ENCODE results near the gene PRIMA1.

The PRIMA1 gene

DNA sequence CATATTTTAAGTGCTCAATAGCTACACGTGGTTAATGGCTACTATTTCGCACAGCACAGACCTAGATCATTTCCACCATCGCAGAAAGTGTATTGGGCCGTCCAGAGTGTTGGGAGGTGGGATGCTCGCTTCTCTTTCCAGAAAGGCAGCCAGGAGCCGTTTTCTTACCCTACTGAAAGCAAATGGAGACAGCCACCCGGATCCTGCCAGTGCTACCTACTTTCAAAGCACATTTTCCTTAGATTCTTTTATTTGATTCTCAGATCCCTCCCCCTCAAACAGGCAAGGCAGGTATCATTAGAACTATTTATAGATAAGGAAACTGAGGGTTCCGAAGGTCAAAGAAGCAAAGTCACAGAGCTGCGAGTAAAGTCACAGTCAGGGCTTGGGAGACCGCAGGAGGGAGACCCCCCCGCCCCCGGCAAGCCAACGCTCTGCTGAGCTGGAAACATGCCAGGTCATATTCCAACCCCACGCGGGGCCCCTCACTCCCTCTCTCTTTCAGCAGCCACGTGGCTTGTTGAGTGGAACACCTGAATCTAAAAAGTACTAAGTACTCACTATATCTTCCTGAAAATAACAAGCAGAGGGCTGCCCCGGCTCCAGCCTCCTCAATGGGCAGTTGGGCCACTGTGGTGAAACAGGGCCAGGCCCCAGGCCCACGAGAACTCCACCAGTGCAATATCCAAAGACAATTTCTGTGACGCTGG, 36.2 kb downstream of the PRIMA1 start:
- no peak for DNase-seq

DNA sequence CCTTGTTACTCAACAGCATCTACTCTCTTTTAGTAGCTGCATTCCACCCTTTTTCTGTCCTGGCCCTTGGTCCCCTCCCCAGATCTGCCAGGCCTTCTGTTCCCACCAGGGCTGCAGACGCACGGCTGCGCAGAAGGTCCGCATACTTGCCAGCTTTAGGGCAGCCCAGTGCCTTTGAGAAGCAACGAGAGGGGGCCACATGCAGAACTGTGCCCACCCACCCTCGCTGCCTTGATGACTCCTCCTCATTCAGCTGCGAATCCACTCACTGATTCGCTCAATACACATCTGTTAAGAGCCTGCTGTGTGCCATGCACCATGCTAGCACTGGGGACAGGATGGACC, 39.2 kb downstream of the PRIMA1 start:
- no peak for DNase-seq

DNA sequence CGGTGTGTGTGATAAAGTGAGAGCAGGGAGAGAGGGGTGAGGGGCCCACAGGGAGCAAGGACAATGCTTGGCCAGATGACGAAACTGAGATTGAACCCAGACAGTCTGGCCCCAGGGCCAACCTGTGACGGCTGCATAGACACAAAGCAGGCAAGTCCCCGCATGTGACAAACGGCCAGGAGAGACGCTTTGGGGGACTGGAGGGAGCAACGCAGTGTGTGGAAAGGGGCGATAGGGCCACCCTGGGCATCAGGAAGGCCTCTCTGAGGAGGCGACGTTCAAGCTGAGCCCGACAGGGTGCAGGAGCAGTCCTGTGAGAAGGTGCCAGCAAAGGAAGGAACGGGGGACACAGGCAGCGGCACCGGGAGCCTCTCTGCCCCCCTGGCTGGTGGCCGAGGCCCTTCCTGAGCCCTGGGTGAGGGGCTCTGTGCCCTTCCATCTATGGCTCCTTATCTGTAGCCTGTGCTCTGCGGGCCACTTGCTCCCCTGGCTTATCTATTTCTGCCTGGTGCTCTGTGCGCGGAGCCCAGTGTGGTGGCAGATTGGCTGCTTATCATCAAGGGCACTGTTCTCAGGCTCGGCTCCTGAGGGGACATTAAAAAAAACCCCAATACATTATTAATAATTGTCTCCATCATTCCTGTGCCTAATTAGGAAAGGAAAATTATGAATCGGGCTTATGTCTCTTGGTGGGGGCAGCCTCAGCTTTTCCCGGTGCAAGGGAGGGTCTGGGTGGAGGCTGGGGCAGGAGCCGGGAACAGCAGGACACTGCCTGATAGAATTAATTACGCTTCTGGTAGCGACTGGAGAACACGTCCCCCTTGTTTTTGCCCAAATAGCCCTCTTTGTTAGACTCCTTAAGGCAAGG, 39.8 kb downstream of the PRIMA1 start:
- no peak for DNase-seq

DNA sequence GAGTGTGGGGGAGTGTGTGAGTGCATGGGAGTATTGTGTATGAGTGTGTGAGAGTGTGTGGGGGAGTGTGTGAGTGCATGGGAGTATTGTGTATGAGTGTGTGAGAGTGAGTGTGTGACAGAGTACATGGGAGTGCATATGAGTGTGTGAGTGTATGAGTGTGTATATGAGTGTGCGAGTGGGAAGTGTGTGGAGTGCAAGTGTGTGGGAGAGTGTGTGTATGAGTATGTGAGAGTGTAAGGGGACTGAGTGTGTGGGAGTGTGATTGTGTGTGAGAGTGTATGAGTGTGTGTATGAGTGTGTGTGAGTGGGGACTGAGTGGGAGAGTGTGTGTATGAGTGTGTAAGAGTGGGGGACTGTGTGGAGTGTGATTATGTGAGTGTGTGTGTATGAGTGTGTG, 40.7 kb downstream of the PRIMA1 start:
- no peak for DNase-seq

DNA sequence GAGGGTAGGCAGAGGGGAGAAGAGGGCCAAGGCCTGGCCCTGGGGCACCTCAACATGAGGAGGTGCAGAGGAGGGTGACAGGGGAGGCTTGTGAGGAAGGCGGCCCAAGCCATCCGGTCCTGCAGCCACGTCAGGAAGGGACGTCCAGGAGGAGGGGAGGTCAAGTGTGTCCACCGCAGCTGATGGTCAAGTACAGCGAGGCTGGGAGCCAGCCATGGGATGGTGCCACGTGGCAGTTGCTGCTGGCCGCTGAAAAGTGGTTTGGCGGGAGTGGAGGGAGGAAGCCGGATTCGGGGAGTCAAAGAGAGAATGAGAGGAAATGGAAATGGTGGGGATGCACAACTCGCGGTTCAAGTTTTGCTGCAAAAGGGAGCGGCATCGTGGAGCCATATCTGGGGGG, 41.2 kb downstream of the PRIMA1 start:
- DNase-seq = no peak

DNA sequence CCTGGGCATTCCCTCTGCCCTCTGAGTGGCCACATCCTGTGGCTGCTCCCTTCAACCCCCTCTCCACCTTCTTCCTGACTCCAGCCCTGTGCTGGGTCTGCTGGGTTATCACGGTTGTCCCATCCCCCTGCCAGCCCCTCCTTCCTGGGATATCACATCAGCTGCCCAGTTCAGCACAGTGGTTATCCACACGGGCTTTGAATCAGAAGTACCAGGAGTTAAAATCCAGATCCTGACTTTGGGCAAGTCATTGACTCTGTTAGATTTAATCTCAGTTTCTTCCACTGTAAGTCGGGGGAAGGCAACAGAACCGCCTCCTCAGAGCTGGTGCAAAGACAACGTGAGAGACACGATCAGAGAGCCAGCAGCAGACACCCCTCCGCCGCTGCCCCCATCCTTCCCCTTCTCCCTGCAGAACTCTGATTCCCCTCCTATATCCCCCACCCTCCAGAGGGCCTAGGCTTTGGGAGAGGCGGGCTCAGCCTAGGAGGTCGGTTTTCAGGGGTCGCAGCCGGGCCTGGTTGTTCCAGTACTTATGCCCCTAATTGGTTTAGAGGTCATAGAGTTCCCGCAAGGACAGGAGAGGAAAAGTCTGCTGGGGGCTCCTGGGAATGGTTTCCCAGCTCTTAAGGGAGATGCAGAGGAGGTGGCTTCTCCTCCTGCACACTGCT, 42.5 kb downstream of the PRIMA1 start:
- DNase-seq = no peak

DNA sequence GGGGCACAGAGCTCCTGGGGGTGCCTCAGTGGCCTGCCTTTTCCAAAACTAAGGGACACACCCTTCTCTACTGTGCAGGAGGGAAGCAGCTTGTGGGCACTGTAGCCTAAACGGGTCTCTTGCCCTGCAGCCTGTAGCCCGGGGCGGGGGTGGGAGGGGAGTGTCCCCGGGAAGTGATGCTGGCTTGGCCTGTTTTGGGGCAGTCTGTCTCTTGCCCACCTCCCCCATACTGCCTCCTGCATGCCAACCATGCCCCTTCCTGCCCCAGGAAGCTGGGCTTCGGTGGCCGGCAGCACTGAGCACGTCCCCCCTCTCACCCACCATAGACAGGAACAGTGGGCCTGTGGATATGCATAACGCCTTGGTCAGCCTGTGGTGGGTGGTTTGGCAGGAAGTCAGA, 43.4 kb downstream of the PRIMA1 start:
- no peak for DNase-seq

DNA sequence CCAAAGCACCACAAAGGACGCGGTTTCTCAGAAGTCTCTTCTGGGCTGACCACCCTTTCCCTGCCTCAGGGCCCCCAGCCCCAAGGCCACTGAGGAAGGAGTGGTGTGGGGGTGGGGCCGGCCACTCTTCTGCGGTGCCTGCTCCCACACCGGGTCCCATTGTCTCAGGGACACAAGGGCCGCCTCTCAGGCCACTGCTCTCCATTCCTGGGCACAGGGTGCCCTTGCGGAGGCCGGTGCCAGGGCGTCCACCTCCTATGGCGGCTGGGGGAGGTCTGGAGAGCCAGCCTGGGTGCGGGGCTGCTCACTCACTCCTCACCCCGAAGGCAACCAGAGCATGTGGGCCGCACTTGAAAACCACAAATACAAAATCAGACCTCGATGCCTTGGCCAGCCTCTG, 44.1 kb downstream of the PRIMA1 start:
- DNase-seq = no peak

DNA sequence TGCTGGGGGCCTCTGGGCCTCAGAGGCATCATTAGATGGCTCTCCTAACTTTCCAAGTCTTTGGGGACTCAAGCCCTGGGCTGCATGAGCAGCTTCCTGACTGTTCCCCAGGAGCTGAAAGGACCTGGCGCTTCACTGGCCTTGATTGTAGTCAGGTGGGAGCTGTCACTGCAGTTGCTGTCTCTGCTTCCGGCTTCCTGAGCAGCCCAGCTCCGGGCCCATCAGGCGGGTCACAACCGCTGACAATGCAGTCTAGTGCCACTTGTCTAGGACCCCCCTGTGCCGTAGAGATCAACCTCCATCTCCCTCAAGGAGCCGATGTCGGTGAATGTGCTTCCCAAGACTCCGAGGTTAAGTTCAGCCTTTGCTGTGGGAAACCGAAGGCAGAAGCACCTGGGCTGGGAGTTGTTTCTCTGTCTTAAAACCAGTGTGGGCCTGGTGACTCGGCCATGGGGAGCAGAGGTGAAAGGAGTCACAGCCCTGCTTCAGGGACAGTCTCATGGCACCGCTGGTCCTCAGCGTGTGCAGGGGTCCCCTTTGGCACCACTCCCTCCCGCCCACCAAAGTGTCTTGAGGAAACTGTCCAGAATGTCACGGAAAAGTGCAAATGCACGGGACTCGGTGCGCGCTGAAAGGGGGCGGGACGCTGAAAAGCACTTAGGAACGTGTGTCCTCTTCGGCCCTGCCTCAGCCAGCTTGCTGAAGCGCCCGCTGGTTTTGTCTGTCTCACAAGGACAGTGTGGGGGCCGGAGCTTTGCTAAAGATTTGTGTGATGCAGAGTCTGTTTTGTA, 44.8 kb downstream of the PRIMA1 start:
- DNase-seq = no peak

DNA sequence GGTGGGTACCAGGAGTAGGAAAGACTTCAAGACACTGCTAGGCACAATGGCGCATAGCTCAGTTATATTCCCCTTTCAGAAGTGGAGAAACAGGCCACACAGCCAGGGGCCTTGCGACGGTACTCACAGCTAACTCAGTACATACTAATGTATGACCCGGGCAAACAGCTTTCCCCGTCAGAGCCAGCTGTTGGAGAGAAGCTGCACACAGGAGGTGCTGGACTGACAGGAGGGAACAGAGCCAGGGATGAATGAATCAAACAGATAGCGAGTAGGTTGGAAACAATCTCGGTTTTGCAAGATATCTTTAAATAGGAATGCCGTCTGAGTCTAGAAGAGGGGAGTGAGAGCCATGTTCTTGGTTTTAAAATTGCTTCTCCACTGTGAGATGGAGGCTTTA, 45.5 kb downstream of the PRIMA1 start:
- no peak for DNase-seq

DNA sequence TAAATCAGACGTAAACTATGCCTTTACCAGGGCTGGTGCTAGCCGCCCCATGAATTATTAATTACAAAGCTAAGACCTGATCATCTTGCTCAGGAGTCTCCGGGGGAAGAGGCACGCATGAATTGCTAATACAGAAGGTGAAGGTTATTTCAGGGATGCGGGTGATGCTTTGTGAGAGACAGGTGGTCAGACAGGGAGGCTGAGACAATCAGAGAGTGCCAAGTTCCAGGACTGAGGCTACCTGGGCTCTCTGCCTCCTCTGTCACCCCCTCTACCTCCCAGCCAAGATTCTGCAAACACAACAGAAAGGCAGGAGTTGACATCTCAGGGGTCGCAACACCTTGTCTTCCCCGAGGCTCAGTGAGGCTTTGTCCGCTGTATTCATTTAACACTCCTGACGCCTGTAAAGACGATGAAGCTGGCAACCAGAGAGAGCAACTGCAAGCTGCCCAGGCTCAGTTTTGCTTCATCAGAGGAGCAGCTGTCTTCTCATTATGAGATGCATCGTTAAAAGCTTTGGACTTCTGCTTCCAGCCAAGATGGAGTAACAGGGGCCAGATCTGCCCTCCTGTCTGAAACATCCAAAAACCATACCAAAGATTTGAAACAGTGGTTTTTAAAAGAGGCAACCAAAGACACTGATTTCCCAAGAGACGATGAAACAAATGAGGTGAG, 46.6 kb downstream of the PRIMA1 start:
- DNase-seq = no peak

DNA sequence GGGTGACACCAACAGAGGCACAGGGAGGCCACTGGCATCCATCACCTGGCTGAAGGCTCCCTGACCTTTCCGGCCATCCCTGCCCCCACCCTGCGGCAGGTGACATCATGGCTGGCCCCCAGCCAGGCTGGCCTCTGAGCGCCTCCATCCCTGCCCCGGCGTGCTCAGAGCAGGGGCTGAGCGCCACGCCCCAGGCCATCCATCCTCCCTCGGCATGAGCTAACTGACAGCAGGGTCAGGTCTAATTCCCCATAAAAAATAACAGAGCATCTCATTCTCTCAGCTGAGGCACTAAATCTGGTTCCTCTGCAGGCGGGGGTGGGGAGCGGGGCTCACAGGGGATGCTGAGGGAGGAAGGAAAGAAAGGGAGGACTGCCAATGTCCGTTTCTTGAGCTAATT, 50.7 kb downstream of the PRIMA1 start:
- DNase-seq = no peak

DNA sequence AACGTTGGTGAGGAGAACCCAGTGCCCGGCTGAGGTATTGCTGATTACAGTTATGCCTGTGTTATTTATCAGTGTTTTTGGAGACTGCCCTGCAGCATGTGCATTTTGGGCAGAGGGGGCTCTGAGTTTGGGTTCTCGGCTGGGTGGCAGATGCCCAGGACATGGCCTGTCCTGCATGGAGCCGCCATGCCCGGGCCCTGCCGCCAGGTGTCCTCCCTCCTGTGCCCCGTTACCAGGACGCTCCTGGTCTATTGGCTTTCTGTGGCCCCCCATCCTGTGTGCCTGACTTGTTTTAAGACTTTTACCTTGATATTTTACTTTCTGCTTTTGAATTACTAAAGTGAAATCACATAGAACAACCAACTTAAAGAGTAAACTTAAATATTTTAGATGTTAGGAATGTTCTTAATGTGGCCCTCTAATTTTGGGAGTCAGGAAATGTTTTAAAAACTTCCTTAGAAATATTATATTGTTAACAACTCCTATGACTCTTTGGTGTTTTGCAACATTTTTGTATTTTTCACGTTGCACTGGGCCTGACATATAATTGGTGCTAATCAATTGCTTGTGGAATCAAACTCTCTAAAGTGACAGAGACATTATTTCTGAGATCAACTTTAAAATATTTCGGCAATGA, 51.8 kb downstream of the PRIMA1 start:
- no peak for DNase-seq

DNA sequence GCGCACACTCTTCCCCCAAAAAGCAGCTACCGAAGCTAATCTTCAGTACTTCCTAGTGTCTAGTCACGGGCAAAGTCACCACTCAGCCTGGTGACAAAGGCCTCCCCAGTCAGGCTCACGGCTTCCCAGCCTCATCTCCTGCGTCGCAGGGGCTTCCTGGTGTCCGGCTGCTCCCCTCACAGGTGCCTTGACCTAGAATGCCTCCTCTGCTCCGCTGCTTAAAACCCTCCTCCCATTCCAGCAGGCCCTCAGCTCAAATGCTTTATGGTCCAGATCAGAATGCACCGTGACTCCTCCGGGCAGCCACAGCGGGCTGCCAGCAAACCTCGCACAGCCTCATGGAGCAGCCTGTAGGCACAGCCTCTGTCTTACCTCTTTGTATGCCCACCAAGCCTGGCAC, 53.1 kb downstream of the PRIMA1 start:
- no peak for DNase-seq

DNA sequence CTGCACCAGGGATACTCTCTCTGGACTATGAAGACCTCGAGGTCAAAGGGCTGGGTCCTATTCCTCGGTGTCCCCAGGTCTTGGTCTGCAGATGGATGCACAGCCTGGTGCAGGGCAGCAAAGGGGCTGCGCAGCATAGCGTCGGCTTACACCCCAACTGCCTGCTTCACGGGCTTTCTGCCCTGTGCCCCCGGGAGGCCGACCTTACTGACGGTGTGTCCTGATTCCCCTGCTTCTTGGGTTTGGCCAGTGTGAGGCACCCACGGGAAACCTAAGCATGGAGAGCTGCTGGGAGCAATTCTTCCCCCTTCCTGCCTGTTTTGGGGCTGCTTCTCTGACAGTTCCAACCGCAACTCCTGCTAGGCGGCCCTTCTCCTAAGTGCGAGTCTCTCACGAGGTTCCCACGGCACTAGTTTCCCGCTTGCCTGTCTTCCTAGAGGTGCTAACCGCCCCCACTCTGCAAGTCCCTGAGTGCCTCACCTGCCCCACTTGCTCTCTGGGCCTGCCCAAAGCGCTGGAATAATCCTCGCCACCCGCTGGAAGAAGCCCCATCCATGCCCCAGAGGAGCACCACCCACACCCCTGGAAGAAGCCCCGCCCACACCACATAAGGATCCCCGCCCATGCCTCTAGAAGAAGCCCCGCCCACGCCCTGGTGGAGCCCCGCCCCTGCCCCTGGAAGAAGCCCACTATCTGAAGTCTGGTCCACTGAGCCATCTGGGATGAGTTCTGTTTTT, 54.0 kb downstream of the PRIMA1 start:
- DNase-seq = no peak

DNA sequence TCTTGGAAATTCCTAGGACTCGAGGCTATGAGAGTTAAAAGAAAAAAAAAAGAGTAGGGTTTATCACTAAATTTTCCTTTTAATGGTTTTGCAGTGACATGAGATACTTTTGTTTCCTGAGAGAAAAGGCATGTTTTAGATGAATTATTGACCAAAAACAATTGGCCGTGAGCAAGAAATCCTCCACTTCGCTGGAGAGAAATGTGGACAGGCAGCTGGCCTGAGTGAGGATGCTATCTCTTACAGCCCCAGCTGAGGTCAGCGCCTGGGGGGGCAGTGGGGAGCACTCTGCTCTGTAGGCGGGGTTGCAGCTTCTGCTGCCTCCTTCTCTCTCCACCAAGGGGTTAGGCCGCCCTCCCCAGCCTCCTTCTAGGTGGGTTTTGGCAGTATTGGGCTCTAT, 54.7 kb downstream of the PRIMA1 start:
- no peak for DNase-seq

DNA sequence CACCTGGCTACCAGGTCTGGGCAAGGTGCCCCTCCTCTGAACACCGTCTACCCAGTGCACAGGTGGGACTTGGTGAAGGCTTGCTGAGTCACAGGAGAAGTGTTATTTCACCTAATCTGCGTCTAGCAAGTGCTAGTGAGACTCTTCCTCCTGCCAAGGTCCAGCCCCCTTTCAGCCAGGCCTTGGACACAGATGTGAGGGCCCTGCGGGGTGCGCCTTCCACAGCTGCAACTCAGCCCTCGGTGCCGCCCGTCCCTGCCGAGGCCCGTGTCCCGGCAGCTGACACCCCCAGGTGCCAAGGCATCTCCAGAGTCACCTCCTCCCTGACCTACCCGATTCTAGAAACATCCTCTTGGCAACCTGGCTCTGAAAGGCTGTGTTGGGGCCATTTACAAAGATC, 55.1 kb downstream of the PRIMA1 start:
- DNase-seq = no peak

DNA sequence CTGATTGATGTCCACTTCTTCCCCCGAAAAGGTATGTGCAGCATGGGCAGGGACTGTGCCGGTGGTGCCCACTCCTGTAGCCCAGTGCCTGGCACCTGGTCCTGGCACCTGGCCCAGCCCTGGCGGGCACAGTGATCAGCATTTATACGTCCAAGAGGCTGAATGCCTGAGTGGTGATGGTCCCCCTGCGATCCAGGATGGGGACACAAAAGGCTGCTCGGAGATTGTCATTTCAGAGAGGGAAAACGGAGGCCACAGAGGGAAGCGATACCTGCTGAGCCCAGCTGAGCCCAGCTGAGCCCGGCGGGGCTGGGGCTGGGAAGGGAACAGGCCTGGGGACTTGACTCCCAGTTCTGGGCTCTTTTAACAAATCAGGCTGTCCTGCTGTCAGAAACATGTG, 55.8 kb downstream of the PRIMA1 start:
- DNase-seq = no peak

DNA sequence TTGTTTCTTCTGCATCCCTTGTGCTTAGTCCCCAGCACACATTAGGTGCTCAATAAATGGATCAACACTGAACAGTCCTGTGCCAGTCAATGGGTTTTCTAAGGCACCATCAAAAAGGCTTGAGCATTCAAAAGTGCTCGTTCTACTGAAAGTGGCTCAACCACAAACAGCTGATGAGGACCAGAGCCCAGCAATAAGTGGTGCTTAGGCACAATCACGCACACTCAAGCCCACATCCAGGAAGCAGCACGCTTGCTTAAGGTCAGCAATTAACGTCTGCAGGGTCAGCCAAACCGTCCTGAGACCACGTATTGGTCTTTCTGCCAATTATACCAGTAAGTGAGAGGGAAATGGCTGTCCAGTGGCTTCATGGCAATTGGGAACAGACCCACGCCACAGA, 56.5 kb downstream of the PRIMA1 start:
- no peak for DNase-seq

DNA sequence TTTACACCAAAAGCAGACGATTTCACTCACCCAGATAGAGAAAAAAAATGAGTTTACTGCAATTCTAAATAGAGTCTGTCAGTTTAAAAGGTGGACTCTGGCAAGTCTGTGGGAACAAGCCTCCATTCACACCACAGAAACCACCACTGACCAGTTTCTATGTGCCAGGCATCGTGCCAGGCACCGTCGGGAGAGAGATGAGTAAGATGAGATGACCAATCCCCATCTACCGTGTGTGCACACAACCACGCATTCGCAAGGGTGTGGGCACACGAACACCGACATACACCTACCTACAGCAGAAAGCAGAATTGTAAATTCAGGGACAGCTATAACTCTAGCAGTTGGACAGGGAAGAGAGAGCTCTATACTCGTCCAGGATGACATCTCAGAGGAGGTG, 58.3 kb downstream of the PRIMA1 start:
- DNase-seq = no peak

DNA sequence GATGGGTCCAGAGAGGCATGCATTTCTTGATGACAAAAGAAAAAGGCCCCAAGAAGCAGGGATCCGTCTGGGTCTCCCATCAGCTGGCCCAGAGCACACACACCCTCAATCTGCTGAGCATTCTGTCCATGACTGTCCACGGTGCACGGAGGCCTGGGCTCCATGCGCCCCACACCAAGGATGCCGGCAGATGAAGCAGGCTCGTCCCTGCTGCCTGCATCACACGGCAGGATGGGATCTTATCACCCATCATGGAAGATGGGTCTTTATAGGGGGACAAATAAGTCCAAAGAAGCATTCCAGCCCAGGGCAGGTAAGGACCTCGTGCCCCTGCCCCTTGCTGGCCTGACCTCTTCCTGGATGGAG, 59.7 kb downstream of the PRIMA1 start:
- DNase-seq = no peak
